ENCODE data around the gene PIGX.
"Not testable (repeated sequence)": the region's sequence is repeated elsewhere in the genome, so short reads cannot be mapped to it uniquely, and the experiment has no call there.

PIGX gene

DNA sequence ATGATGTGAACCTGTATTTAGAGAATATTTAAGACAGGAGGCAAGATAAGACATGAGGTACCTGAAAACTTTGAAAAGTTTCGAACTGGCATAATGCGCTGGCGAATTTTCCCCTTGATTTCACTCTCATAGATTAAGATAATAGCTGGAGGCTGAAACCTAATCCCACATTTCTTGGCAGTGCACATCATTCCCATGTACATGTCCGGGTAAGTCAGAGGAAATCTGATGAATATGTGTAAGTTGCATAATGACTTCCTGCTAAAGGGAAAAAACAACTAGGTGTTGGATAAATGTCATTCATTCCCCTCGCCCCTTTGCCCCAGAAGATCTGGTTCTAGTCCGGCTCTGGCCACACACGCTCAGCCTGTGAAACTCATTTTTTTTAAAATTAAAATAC is 3.7 kb upstream of the PIGX start:
- TF ChIP-seq, protein P1, sequence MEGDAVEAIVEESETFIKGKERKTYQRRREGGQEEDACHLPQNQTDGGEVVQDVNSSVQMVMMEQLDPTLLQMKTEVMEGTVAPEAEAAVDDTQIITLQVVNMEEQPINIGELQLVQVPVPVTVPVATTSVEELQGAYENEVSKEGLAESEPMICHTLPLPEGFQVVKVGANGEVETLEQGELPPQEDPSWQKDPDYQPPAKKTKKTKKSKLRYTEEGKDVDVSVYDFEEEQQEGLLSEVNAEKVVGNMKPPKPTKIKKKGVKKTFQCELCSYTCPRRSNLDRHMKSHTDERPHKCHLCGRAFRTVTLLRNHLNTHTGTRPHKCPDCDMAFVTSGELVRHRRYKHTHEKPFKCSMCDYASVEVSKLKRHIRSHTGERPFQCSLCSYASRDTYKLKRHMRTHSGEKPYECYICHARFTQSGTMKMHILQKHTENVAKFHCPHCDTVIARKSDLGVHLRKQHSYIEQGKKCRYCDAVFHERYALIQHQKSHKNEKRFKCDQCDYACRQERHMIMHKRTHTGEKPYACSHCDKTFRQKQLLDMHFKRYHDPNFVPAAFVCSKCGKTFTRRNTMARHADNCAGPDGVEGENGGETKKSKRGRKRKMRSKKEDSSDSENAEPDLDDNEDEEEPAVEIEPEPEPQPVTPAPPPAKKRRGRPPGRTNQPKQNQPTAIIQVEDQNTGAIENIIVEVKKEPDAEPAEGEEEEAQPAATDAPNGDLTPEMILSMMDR (IDR thresholded peaks at IDR 0.05; ENCODE audit: low read length), result no peak
- TF ChIP-seq EZH2phosphoT487 (IDR thresholded peaks at IDR 0.05; ENCODE audit: low read length) (no peak), EZH2 (optimal IDR thresholded peaks at IDR 0.05; ENCODE audit: low read depth, low read length) (no peak)

DNA sequence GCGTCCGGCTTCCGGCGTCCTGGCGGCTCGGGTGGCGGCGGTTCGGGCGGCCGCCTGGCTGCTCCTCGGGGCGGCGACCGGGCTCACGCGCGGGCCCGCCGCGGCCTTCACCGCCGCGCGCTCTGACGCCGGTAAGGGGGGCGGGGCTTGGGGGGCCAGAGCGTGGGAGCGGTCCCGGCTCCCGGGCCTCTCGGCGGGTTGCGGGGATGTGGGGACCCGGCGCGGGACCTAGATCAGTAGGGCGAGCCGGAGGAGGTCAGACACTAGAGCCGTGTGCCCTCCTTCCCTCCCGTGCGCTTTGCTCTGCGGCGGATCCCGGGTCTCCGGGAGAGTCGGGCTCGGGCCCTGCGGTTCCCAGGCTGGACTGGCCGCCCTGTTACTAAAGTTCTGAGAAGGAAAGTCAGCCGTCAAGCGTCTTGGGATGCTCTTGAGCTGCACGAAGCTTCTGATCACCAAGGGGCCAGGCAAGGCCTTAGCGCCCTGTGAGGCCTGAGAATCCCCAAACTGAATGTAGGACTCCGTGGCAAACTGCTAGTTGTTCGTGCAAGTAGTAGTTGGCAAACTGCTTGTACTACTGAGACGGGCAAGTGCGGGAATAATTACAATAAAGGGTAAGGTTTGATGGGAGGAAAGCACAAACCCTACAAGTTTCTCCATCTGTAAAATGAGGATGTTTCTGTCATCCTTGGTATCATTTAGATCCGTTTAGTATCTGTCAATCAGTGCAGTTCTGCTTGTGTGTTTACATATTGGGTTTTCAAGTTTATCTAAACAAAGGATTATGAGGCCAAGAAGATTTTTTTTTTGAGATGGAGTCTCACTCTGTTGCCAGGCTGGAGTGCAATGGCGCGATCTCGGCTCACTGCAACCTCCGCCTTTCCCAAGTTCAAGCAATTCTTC is 587 bp downstream of the PIGX start:
- Histone ChIP-seq H3K4me2 (ENCODE audit: low read depth, low read length) (peak overlapping the region; percentile 66), H3K9me2 (replicated peaks; ENCODE audit: insufficient read depth, low read length) (no peaks in the 10 kb centered on the region), H3K27ac (ENCODE audit: low read length) (peak overlapping the region; percentile 80), H4K20me1 (ENCODE audit: insufficient read depth, low read length) (no peaks in the 10 kb centered on the region), H3K4me1 (ENCODE audit: low read length) (no peaks in the 10 kb centered on the region), H3K36me3 (replicated peaks; ENCODE audit: insufficient read depth, low read length) (no peaks in the 10 kb centered on the region), H3K9me3 (replicated peaks; ENCODE audit: insufficient read depth, low read length) (no peaks in the 10 kb centered on the region), H3K79me2 (ENCODE audit: low read length) (peaks cover 15% of the 10 kb centered on the region), H3K9ac (ENCODE audit: low read length) (peak overlapping the region; percentile 83), H2AFZ (ENCODE audit: low read length) (peak overlapping the region; percentile 61), H3K4me3 (ENCODE audit: low read length) (peak overlapping the region; percentile 80), H3F3A (ENCODE audit: insufficient read depth, low read length) (peaks cover 20% of the 10 kb centered on the region), H3K27me3 (replicated peaks; ENCODE audit: insufficient read depth, low read length) (no peaks in the 10 kb centered on the region)
- TF ChIP-seq, protein P1 (IDR thresholded peaks at IDR 0.05; ENCODE audit: low read length), result no peak
- no peak for TF ChIP-seq EZH2phosphoT487 (IDR thresholded peaks at IDR 0.05; ENCODE audit: low read length)
- TF ChIP-seq EZH2 (optimal IDR thresholded peaks at IDR 0.05; ENCODE audit: low read depth, low read length), result no peak
- no peak for DNase-seq

More for the DNA sequence above, 3.7 kb upstream of the PIGX start:
- Histone ChIP-seq H3K4me3 (ENCODE audit: low read length) (no peak overlapping the region), H3K4me1 (ENCODE audit: low read length) (no peaks in the 10 kb centered on the region), H3K79me2 (ENCODE audit: low read length) (peaks cover 8% of the 10 kb centered on the region), H3K27me3 (replicated peaks; ENCODE audit: insufficient read depth, low read length) (no peaks in the 10 kb centered on the region), H3K4me2 (ENCODE audit: low read depth, low read length) (no peak overlapping the region), H3K27ac (ENCODE audit: low read length) (no peak overlapping the region), H4K20me1 (ENCODE audit: insufficient read depth, low read length) (no peaks in the 10 kb centered on the region), H2AFZ (ENCODE audit: low read length) (no peak overlapping the region), H3K36me3 (replicated peaks; ENCODE audit: insufficient read depth, low read length) (no peaks in the 10 kb centered on the region), H3K9me3 (replicated peaks; ENCODE audit: insufficient read depth, low read length) (no peaks in the 10 kb centered on the region), H3K9ac (ENCODE audit: low read length) (no peak overlapping the region), H3F3A (ENCODE audit: insufficient read depth, low read length) (peaks cover 20% of the 10 kb centered on the region), H3K9me2 (replicated peaks; ENCODE audit: insufficient read depth, low read length) (no peaks in the 10 kb centered on the region)
- no peak for DNase-seq

DNA sequence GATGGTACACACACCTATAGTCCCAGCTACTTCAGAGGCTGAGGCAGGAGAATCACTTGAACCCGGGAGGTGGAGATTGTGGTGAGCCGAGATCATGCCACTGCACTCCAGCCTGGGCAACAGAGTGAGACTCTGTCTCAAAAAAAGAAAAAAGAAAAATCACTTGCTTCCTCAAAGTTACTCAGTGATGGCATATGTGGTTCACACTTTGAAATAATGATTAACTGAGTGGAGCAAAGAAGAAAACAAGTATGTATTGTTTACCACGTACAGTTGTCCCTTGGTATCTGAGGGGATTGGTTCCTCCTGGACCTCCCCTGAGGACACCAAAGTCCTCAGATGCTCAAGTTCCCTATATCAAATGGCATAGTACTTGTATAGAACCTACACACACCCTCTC is 5.0 kb downstream of the PIGX start:
- not testable (repeated sequence) for H3K9me3 ChIP-seq (replicated peaks; ENCODE audit: insufficient read depth, low read length); H3K9ac ChIP-seq (ENCODE audit: low read length); H2AFZ ChIP-seq (ENCODE audit: low read length); H3K4me2 ChIP-seq (ENCODE audit: low read depth, low read length); H4K20me1 ChIP-seq (ENCODE audit: insufficient read depth, low read length); H3K4me3 ChIP-seq (ENCODE audit: low read length); H3K4me1 ChIP-seq (ENCODE audit: low read length); H3K36me3 ChIP-seq (replicated peaks; ENCODE audit: insufficient read depth, low read length); H3K27ac ChIP-seq (ENCODE audit: low read length); H3K9me2 ChIP-seq (replicated peaks; ENCODE audit: insufficient read depth, low read length); DNase-seq; H3F3A ChIP-seq (ENCODE audit: insufficient read depth, low read length); H3K27me3 ChIP-seq (replicated peaks; ENCODE audit: insufficient read depth, low read length)
- H3K79me2 ChIP-seq (ENCODE audit: low read length), result peaks cover 15% of the 10 kb centered on the region

DNA sequence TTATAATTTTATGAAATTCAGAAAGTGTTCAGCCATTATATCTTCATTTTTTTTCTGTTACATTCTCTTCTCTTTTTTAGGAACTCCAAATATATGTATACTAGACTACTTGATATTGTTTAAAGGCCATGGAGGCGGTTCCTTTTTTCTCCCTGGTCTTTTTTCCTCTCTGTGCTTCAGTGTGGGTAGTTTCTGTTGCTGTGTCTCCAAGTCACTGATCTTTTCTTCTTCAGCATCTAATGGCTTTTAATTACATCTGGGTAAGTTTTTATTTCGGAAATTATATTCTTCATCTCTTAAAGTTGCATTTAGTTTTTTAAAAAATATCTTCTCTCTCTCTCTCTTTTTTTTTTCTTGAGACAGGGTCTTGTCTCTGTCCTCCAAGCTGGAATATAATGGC is 8.9 kb downstream of the PIGX start:
- no peak overlapping the region for H3K27ac ChIP-seq (ENCODE audit: low read length)
- H3F3A ChIP-seq (ENCODE audit: insufficient read depth, low read length), result no peaks in the 10 kb centered on the region
- H3K9me3 ChIP-seq (replicated peaks; ENCODE audit: insufficient read depth, low read length), result no peaks in the 10 kb centered on the region
- TF ChIP-seq EZH2phosphoT487 (IDR thresholded peaks at IDR 0.05; ENCODE audit: low read length) (no peak), EZH2 (optimal IDR thresholded peaks at IDR 0.05; ENCODE audit: low read depth, low read length) (no peak)
- TF ChIP-seq, protein P1 (IDR thresholded peaks at IDR 0.05; ENCODE audit: low read length), result no peak
- no peak overlapping the region for H3K9ac ChIP-seq (ENCODE audit: low read length)
- no peak overlapping the region for H3K4me3 ChIP-seq (ENCODE audit: low read length)
- H3K36me3 ChIP-seq (replicated peaks; ENCODE audit: insufficient read depth, low read length), result 0 out of 2 replicates have a peak, but pooled peaks cover 4% of the 10 kb centered on the region
- H3K4me2 ChIP-seq (ENCODE audit: low read depth, low read length), result no peak overlapping the region
- H2AFZ ChIP-seq (ENCODE audit: low read length), result no peak overlapping the region
- no peaks in the 10 kb centered on the region for H3K4me1 ChIP-seq (ENCODE audit: low read length)
- H4K20me1 ChIP-seq (ENCODE audit: insufficient read depth, low read length), result no peaks in the 10 kb centered on the region
- H3K27me3 ChIP-seq (replicated peaks; ENCODE audit: insufficient read depth, low read length), result no peaks in the 10 kb centered on the region
- DNase-seq, result no peak
- no peaks in the 10 kb centered on the region for H3K79me2 ChIP-seq (ENCODE audit: low read length)
- no peaks in the 10 kb centered on the region for H3K9me2 ChIP-seq (replicated peaks; ENCODE audit: insufficient read depth, low read length)

Data from MM.1S (cell line).